22Rv1 (cell line): ENCODE results near the gene ARPC4.

Experiments used
- ZFX ChIP-seq: fragments of 450-650 bp; IDR thresholded peaks from 2 replicates; pipeline ENCODE4 v1.6.1; 2017; ENCODE audit warnings: antibody characterized with exemption, borderline replicate concordance
- TF ChIP-seq, protein P1 (sequence below): fragments of 450-650 bp; IDR thresholded peaks from 2 replicates; pipeline ENCODE4 v1.5.1; 2017; ENCODE audit warnings: mild to moderate bottlenecking

DNA sequence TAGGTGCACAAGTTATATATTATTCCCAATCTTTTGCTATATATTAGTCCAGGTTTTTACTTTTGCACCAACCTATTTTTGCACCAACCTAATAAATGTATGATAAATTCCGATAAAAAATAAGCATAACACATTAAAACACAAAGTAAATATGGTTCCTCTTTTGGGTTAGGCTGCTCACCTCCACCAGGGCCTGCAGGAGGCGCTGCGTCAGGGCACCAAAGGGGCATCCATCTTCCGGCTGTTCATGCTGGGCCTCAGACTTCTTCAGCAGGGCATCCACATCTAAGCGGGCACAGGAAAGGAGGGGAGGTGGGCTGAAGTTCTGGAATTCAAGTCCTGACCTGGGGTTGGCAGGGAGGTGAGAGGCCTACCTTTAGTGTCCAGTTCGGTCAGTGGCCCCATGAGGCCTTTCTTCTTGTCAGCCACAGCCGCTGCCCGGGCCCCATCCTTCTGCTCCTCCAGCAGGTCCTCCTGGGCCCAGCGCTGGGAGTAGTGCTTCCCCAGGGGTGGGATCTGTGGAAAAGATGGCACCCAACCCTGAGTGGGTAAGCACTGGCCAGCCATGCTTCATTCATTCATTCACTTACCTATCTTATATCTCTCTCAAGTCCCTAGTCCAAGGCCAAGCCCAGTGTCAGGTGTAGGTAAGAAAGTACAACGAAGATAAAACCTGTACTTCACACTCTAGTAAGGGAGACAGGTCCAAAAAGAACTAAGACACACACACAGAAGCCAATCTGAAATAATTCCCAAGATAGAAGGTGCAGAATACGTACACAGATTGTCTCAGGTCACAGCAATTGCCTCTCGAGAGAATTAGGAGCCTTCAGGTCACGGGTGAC lies 5.8 kb upstream of the ARPC4 start:
- TF ChIP-seq, protein P1, sequence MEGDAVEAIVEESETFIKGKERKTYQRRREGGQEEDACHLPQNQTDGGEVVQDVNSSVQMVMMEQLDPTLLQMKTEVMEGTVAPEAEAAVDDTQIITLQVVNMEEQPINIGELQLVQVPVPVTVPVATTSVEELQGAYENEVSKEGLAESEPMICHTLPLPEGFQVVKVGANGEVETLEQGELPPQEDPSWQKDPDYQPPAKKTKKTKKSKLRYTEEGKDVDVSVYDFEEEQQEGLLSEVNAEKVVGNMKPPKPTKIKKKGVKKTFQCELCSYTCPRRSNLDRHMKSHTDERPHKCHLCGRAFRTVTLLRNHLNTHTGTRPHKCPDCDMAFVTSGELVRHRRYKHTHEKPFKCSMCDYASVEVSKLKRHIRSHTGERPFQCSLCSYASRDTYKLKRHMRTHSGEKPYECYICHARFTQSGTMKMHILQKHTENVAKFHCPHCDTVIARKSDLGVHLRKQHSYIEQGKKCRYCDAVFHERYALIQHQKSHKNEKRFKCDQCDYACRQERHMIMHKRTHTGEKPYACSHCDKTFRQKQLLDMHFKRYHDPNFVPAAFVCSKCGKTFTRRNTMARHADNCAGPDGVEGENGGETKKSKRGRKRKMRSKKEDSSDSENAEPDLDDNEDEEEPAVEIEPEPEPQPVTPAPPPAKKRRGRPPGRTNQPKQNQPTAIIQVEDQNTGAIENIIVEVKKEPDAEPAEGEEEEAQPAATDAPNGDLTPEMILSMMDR, result peak; percentile 69
- no peak for TF ChIP-seq ZFX
